Measurements from ENCODE around the gene SF3B2.
"Not testable (repeated sequence)": the region's sequence is repeated elsewhere in the genome, so short reads cannot be mapped to it uniquely, and the experiment has no call there.

The SF3B2 gene

DNA sequence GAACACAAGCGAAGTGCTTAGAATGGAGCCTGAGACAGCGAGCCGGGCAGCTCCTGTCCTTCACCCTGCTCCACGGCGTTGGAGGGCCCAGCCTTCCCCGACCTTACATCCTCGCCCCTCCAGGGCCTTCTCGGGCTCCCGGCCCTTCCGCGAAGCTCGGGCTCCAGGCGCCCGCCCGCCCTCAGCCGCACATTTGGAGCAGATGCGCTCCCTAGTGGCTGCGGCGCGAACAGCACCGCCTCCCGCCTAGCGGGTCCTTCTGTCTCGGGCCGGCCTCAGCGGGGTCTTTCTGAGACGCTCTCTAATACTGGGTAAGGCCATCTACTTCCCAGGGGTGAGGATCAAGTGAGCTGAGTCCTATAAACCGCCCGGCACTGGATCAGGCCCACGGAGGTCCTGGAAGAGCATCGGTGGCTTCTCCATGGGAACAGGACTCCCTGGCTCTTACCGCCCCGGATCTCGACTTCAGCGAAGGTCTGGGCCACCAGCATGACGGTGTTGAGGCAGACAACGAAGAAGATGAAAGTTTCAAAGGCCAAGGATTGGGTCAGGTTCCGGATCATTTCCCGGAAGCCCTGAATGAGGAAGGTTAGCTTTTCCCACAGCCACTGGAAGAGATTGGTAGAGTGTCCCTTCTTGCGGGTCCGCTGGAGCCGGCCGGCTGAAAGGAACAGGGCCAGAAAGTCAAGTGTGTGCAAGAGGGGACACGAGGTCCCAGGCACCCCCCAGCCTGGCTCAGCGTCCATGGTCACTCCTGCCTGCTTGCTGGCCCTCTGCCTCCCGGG is 29.6 kb upstream of the SF3B2 start:
- H3K79me2 ChIP-seq (ENCODE audit: insufficient read depth, low read length), result no peaks in the 10 kb centered on the region
- no peaks in the 10 kb centered on the region for H3K9me3 ChIP-seq (ENCODE audit: insufficient read depth, low read length, severe bottlenecking)
- peaks cover 5% of the 10 kb centered on the region for H3K27me3 ChIP-seq (ENCODE audit: insufficient read depth, low read length, poor library complexity)
- no peaks in the 10 kb centered on the region for H4K20me1 ChIP-seq (ENCODE audit: insufficient read depth, low read length)
- peak overlapping the region; percentile 40 for H3K9ac ChIP-seq (ENCODE audit: low read depth, low read length)
- no peaks in the 10 kb centered on the region for H3K36me3 ChIP-seq (ENCODE audit: insufficient read depth, low read length)
- H3K27ac ChIP-seq (ENCODE audit: low read length), result no peak overlapping the region
- H3K4me3 ChIP-seq (ENCODE audit: low read depth in 1 of 2, low read length in 2 of 2), result no peak overlapping the region
- TF ChIP-seq EZH2 (IDR thresholded peaks at IDR 0.05; ENCODE audit: borderline replicate concordance, low read depth, low read length, severe bottlenecking) (no peak), CTCF (IDR thresholded peaks at IDR 0.05; ENCODE audit: borderline replicate concordance, extremely low read depth, low read length, poor library complexity, severe bottlenecking) (peak; percentile 96)
- peaks cover 9% of the 10 kb centered on the region for H3K4me1 ChIP-seq (ENCODE audit: insufficient read depth, low read length)
- H2AFZ ChIP-seq (ENCODE audit: low read depth, low read length), result peak overlapping the region; percentile 82
- DNase-seq (peak; percentile 82), ATAC-seq (ENCODE audit: insufficient read depth, low read depth) (peak; percentile 97)
- peak overlapping the region; percentile 53 for H3K4me2 ChIP-seq (ENCODE audit: insufficient read depth, low read length)

- H3K4me2 ChIP-seq (ENCODE audit: insufficient read depth, low read length); H3K9ac ChIP-seq (ENCODE audit: low read depth, low read length); ATAC-seq (ENCODE audit: insufficient read depth, low read depth); H4K20me1 ChIP-seq (ENCODE audit: insufficient read depth, low read length); H3K27me3 ChIP-seq (ENCODE audit: insufficient read depth, low read length, poor library complexity); H3K4me3 ChIP-seq (ENCODE audit: low read depth in 1 of 2, low read length in 2 of 2); H3K4me1 ChIP-seq (ENCODE audit: insufficient read depth, low read length); H3K27ac ChIP-seq (ENCODE audit: low read length); H3K79me2 ChIP-seq (ENCODE audit: insufficient read depth, low read length); DNase-seq; H3K9me3 ChIP-seq (ENCODE audit: insufficient read depth, low read length, severe bottlenecking); H3K36me3 ChIP-seq (ENCODE audit: insufficient read depth, low read length): not testable (repeated sequence)
- H2AFZ ChIP-seq (ENCODE audit: low read depth, low read length), result peak overlapping the region; percentile 82
Measured at GRCh38 chr11:66023186-66023440, 29.1 kb upstream of the SF3B2 start.

DNA sequence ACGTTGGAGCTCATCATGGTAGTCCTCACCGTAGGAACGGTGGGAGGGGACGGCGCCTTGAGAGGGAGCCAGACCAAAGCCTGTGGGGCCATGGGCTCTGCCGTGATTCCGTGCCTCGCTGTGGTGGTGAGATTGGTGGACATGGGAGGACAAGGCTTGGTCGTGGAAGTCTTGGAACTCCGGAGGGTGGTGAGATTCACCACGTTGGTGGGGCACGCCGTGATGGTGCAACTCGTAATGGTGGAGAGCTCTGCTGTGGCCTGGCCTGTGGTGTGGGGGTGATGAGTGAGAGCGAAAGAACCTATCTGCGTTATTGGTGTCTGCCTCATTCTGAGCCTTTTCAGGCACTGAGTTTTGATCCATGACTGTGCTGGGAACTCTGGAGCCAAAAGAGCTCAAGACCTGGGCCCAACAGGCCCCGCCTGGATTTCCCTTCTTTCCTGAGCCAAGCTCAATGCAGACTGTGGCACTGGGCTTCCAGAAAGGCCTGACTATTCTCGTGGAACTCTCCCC is 26.1 kb upstream of the SF3B2 start, which contains the start of gene CATSPER1:
Gene CATSPER1 (minus strand): TSS at position 463 of the 513 bp plus-strand sequence. CDS start 100 bp downstream, at position 363.
- H2AFZ ChIP-seq (ENCODE audit: low read depth, low read length), result no peak within 1 kb of the TSS

More for the DNA sequence above, 26.1 kb upstream of the SF3B2 start, which contains the start of gene CATSPER1:
- no peak within 1 kb of the TSS for H3K4me3 ChIP-seq (ENCODE audit: low read depth in 1 of 2, low read length in 2 of 2)
- no peaks in the 10 kb centered on the region for H3K9me3 ChIP-seq (ENCODE audit: insufficient read depth, low read length, severe bottlenecking)
- H3K27me3 ChIP-seq (ENCODE audit: insufficient read depth, low read length, poor library complexity), result peaks cover 5% of the 10 kb centered on the region
- H3K79me2 ChIP-seq (ENCODE audit: insufficient read depth, low read length), result no peaks in the 10 kb centered on the region
- no peak within 1 kb of the TSS for H3K9ac ChIP-seq (ENCODE audit: low read depth, low read length)
- H3K36me3 ChIP-seq (ENCODE audit: insufficient read depth, low read length), result no peaks in the 10 kb centered on the region
- H3K4me2 ChIP-seq (ENCODE audit: insufficient read depth, low read length), result no peak within 1 kb of the TSS
- H4K20me1 ChIP-seq (ENCODE audit: insufficient read depth, low read length), result no peaks in the 10 kb centered on the region
- H3K4me1 ChIP-seq (ENCODE audit: insufficient read depth, low read length), result peaks cover 9% of the 10 kb centered on the region
- ATAC-seq (ENCODE audit: insufficient read depth, low read depth) (no peak), DNase-seq (no peak)
- H3K27ac ChIP-seq (ENCODE audit: low read length), result no peak within 1 kb of the TSS
- TF ChIP-seq EZH2 (IDR thresholded peaks at IDR 0.05; ENCODE audit: borderline replicate concordance, low read depth, low read length, severe bottlenecking) (no peak), CTCF (IDR thresholded peaks at IDR 0.05; ENCODE audit: borderline replicate concordance, extremely low read depth, low read length, poor library complexity, severe bottlenecking) (no peak)

Data from DND-41 (cell line).